ENCODE measurements around the gene PPAN.

DNA sequence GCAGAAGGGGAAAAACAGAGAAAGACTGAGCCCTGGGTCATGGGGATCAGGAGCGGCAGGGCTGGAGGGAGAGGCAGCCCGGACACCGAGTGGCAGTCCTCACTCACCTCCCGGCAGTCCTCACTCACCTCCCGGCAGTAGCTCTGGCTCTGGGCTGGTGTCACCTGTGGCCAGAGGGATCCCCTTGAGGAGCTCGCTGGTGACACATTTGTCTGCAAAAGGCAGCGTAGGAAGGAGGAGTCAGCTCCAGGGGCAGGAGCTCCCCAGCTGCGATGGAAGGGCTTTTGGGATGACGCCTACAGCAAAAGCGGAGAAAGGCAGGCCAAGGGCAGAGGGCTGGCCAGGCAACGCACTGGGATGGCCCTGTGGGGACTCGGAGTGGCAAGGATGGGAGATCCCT lies 12.8 kb downstream of the PPAN start:
- TF ChIP-seq POLR2AphosphoS5 (IDR thresholded peaks at IDR 0.05; ENCODE audit: low read depth, low read length) (no peak), TAF1 (IDR thresholded peaks at IDR 0.05; ENCODE audit: low read depth, low read length) (no peak), POLR2A (IDR thresholded peaks at IDR 0.05; ENCODE audit: low read depth, low read length) (no peak), SPI1 (IDR thresholded peaks at IDR 0.05; ENCODE audit: low read depth, low read length) (no peak), PAX5 (IDR thresholded peaks at IDR 0.05; ENCODE audit: insufficient read depth, low read length, severe bottlenecking) (no peak)

Data from GM12891 (cell line).